Caco-2 (cell line): Measurements from ENCODE around the gene RABGAP1L. TPM values are rescaled to one million over a fixed set of nuclear protein-coding genes. Genes with fewer than 3 reads are reported as not detected.
"Not testable (repeated sequence)": the region's sequence is repeated elsewhere in the genome, so short reads cannot be mapped to it uniquely, and the experiment has no call there.

Experiments used
- BruUV-seq: library from RNA; stranded (reverse); fragments of 400-500 nt; replicated peaks from 2 replicates; lab custom pipeline; 2021; lab: Mats Ljungman, UMichigan
- CTCF ChIA-PET: fragments of 300-600 bp; sonication (Branson Sonifier 250); formaldehyde crosslinking; loops from one replicate; lab custom pipeline; 2022; ENCODE audit warnings: antibody characterized with exemption; lab: Charles Lee
- POLR2A ChIA-PET: fragments of 300-600 bp; sonication (Branson Sonifier 250); formaldehyde crosslinking; loops from one replicate; lab custom pipeline; 2022; ENCODE audit warnings: antibody characterized with exemption; lab: Charles Lee
- DNase-seq, 2 experiments: peaks; one replicate each; pipeline versions ENCODE4 v3.0.0 to v3.0.0-alpha.2; 2020 to 2022
- H3K27me3 ChIP-seq: replicated peaks from 2 replicates; pipeline ENCODE4 v1.6.0; 2011; ENCODE audit warnings: low read length; ENCODE audit not compliant: control insufficient read depth, insufficient read depth
- H3K36me3 ChIP-seq: 2 replicates; pipeline ENCODE4 v1.5.1; 2011; ENCODE audit warnings: low read length; ENCODE audit not compliant: control insufficient read depth, insufficient read depth
- H3K4me1 ChIP-seq: fragments of 250-450 bp; sonication (Bioruptor Pico); 2 replicates; pipeline ENCODE4 v1.5.1; 2020; ENCODE audit warnings: mild to moderate bottlenecking
- H3K4me3 ChIP-seq: 2 replicates; pipeline ENCODE4 v1.5.1; 2011; ENCODE audit warnings: low read depth, mild to moderate bottlenecking, control low read depth, low read length
- H3K9me3 ChIP-seq: fragments of 250-450 bp; sonication (Bioruptor Pico); 2 replicates; pipeline ENCODE4 v1.5.1; 2020; ENCODE audit warnings: mild to moderate bottlenecking, moderate library complexity
- H3K27ac Mint-ChIP-seq: one replicate; pipeline ENCODE4 v1.8.0; 2022; ENCODE audit warnings: mixed read lengths; ENCODE audit not compliant: unreplicated experiment
- H3K27me3 Mint-ChIP-seq: one replicate; pipeline ENCODE4 v1.8.0; 2022; ENCODE audit warnings: mixed read lengths; ENCODE audit not compliant: insufficient read depth, unreplicated experiment
- H3K36me3 Mint-ChIP-seq: one replicate; pipeline ENCODE4 v1.8.0; 2022; ENCODE audit warnings: mild to moderate bottlenecking, mixed read lengths; ENCODE audit not compliant: insufficient read depth, unreplicated experiment
- H3K4me1 Mint-ChIP-seq: one replicate; pipeline ENCODE4 v1.8.0; 2022; ENCODE audit warnings: low read depth, mixed read lengths; ENCODE audit not compliant: unreplicated experiment
- H3K4me3 Mint-ChIP-seq: one replicate; pipeline ENCODE4 v1.8.0; 2022; ENCODE audit warnings: mild to moderate bottlenecking, moderate library complexity, mixed read lengths; ENCODE audit not compliant: unreplicated experiment
- H3K9me3 Mint-ChIP-seq: one replicate; pipeline ENCODE4 v1.8.0; 2022; ENCODE audit warnings: mixed read lengths; ENCODE audit not compliant: unreplicated experiment
- intact Hi-C: fragments of 100-400 bp; cut with micrococcal nuclease; formaldehyde crosslinking; loops from one replicate; pipeline ENCODE4 v1.10.0; 2022; ENCODE audit not compliant: unreplicated experiment
- total RNA-seq: library from RNA; stranded (reverse); gene quantifications from 2 replicates; pipeline ENCODE4 v1.2.3, GENCODE V29; 2022
- TF ChIP-seq, protein P1 (sequence below), 2 experiments: fragments of 200-600 bp in 1 of 2; IDR thresholded peaks; 1 replicate in 1 of 2; 2 replicates in 1 of 2; pipeline versions ENCODE4 v1.5.1 to v1.8.0; 2011 to 2022; ENCODE audit warnings: antibody characterized with exemption in 1 of 2, control low read depth in 1 of 2, inconsistent platforms in 1 of 2, low read depth in 1 of 2, low read length in 1 of 2, mild to moderate bottlenecking in 1 of 2, moderate library complexity in 1 of 2; ENCODE audit not compliant: insufficient read depth in 1 of 2, severe bottlenecking in 1 of 2, unreplicated experiment in 1 of 2

RABGAP1L gene
- total RNA-seq, 1 experiment from 2014 or later: 20.3 TPM

DNA sequence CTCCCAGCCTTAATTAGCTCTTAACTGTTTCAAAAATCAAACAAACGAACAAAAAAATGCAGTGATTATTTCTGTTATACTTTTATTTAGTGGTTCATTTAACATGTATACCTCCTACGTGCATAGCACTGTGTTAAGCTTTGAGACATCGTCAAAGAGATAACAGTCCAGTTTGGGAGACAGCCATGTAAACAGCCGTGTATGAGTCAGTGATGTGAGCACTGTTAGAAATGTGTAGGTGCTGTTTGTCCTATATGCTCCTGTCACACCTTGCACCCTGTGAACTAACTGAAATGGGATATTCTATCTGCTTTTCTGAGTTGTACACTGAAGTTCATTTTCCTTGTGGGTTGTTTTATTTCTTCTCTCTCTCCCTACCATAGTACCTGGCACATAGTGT, 730.7 kb downstream of the RABGAP1L start:
- no peak overlapping the region for H3K4me3 ChIP-seq
- no peak overlapping the region for H3K4me3 Mint-ChIP-seq
- no peaks in the 10 kb centered on the region for H3K36me3 Mint-ChIP-seq
- H3K27me3 ChIP-seq: no peaks in the 10 kb centered on the region
- ChIA-PET POLR2A (no interaction called here), CTCF (no interaction called here)
- H3K9me3 Mint-ChIP-seq: no peaks in the 10 kb centered on the region
- BruUV-seq: no TSS peak
- H3K36me3 ChIP-seq: no peaks in the 10 kb centered on the region
- no peaks in the 10 kb centered on the region for H3K27me3 Mint-ChIP-seq
- H3K27ac Mint-ChIP-seq: no peak overlapping the region
- no peaks in the 10 kb centered on the region for H3K9me3 ChIP-seq
- no peaks in the 10 kb centered on the region for H3K4me1 Mint-ChIP-seq
- no peaks in the 10 kb centered on the region for H3K4me1 ChIP-seq
- intact Hi-C loops: no loop called here
- no peak for DNase-seq
- TF ChIP-seq, protein P1, sequence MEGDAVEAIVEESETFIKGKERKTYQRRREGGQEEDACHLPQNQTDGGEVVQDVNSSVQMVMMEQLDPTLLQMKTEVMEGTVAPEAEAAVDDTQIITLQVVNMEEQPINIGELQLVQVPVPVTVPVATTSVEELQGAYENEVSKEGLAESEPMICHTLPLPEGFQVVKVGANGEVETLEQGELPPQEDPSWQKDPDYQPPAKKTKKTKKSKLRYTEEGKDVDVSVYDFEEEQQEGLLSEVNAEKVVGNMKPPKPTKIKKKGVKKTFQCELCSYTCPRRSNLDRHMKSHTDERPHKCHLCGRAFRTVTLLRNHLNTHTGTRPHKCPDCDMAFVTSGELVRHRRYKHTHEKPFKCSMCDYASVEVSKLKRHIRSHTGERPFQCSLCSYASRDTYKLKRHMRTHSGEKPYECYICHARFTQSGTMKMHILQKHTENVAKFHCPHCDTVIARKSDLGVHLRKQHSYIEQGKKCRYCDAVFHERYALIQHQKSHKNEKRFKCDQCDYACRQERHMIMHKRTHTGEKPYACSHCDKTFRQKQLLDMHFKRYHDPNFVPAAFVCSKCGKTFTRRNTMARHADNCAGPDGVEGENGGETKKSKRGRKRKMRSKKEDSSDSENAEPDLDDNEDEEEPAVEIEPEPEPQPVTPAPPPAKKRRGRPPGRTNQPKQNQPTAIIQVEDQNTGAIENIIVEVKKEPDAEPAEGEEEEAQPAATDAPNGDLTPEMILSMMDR (IDR thresholded peaks at IDR 0.05; ENCODE audit: insufficient read depth in 1 of 2, low read depth in 1 of 2, low read length in 1 of 2, severe bottlenecking in 1 of 2, unreplicated experiment in 1 of 2): no peak

DNA sequence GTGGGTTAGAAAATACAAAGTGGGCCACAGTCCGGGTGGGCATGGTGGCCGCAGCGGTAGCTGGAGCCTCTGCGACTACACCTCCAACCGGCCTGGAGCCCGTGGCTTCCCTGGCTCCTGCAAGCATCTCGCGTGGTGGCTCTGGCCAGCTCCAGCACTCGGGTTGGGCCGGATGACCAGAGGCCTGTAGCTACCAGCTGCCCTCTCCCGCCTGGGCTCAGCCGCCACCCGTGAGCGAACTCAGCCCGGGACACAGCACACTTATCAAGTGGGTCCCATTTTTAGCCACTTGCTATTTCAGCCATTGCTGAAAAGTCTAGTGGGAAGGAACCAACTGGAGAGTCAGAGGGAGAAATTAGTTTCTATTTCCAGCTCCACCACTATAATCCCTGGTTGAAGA, 732.7 kb downstream of the RABGAP1L start:
- Histone ChIP-seq H3K27me3 (no peaks in the 10 kb centered on the region), H3K4me3 (no peak overlapping the region), H3K9me3 (no peaks in the 10 kb centered on the region), H3K4me1 (no peaks in the 10 kb centered on the region), H3K36me3 (no peaks in the 10 kb centered on the region)
- no peak overlapping the region for H3K4me3 Mint-ChIP-seq
- no peaks in the 10 kb centered on the region for H3K4me1 Mint-ChIP-seq
- no peaks in the 10 kb centered on the region for H3K27me3 Mint-ChIP-seq
- intact Hi-C loops: no loop called here
- ChIA-PET CTCF (no interaction called here), POLR2A (no interaction called here)
- DNase-seq: no peak
- no peaks in the 10 kb centered on the region for H3K36me3 Mint-ChIP-seq
- TF ChIP-seq, protein P1 (IDR thresholded peaks at IDR 0.05; ENCODE audit: insufficient read depth in 1 of 2, low read depth in 1 of 2, low read length in 1 of 2, severe bottlenecking in 1 of 2, unreplicated experiment in 1 of 2): no peak
- no peaks in the 10 kb centered on the region for H3K9me3 Mint-ChIP-seq
- H3K27ac Mint-ChIP-seq: no peak overlapping the region
- no TSS peak for BruUV-seq

DNA sequence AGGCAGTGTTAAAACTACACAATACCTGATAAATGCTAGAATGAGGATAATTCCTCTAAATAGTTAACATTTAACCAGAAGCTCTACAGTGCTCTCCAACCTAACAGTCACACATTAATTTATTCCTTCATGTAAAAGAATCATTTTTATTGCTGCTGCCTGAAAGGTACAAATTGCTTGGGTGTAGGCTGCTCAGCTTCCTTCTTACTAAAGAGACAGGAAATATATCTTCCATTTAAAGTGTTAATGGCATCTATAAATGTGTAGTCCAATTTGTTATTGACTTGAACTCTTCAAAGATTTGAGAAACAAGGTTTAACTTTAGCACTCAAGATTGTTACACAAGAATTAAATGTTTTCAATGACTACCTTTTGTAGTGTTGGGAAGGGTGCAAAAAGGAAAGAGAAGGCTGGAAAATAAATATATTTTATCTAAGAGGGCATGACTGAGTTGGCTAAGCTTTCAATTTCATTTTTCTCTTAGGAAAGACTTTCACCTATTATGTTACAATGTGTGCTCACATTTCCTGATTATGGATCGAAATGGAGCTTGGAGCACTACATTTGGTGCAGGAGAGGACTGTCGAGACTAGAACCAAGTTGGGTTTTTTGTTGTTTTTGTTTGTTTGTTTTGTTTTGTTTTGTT, 734.9 kb downstream of the RABGAP1L start:
- Histone ChIP-seq H3K36me3 (no peaks in the 10 kb centered on the region), H3K4me3 (no peak overlapping the region), H3K9me3 (no peaks in the 10 kb centered on the region), H3K27me3 (no peaks in the 10 kb centered on the region), H3K4me1 (peaks cover 7% of the 10 kb centered on the region; the same call in 1 of the 2 replicates)
- no peaks in the 10 kb centered on the region for H3K27me3 Mint-ChIP-seq
- H3K4me1 Mint-ChIP-seq: no peaks in the 10 kb centered on the region
- H3K4me3 Mint-ChIP-seq: no peak overlapping the region
- TF ChIP-seq, protein P1 (IDR thresholded peaks at IDR 0.05; ENCODE audit: insufficient read depth in 1 of 2, low read depth in 1 of 2, low read length in 1 of 2, severe bottlenecking in 1 of 2, unreplicated experiment in 1 of 2): no peak
- DNase-seq: no peak
- peaks cover 8% of the 10 kb centered on the region for H3K9me3 Mint-ChIP-seq
- no peaks in the 10 kb centered on the region for H3K36me3 Mint-ChIP-seq
- no TSS peak for BruUV-seq
- CTCF ChIA-PET: no interaction called here
- intact Hi-C loops: no loop called here
- H3K27ac Mint-ChIP-seq: no peak overlapping the region
- POLR2A ChIA-PET: no interaction called here

DNA sequence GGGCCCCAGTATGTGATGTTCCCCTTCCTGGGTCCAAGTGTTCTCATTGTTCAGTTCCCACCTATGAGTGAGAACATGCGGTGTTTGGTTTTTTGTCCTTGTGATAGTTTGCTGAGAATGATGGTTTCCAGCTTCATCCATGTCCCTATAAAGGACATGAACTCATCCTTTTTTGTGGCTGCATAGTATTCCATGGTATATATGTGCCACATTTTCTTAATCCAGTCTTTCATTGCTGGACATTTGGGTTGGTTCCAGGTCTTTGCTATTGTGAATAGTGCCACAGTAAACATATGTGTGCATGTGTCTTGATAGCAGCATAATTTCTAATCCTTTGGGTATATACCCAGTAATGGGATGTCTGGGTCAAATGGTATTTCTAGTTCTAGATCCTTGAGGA, 736.3 kb downstream of the RABGAP1L start:
- intact Hi-C loops, H3K4me3 ChIP-seq, H3K27me3 ChIP-seq, H3K27ac Mint-ChIP-seq, H3K4me1 Mint-ChIP-seq, H3K4me1 ChIP-seq, CTCF ChIA-PET, POLR2A ChIA-PET, DNase-seq, H3K36me3 Mint-ChIP-seq, H3K36me3 ChIP-seq, BruUV-seq, H3K4me3 Mint-ChIP-seq, H3K9me3 ChIP-seq, H3K27me3 Mint-ChIP-seq: not testable (repeated sequence)
- peaks cover 13% of the 10 kb centered on the region for H3K9me3 Mint-ChIP-seq
